Thyroid gland (tissue), 4 donors: ENCODE measurements around the gene MYADML2.

Experiments
- CTCF ChIP-seq, 6 experiments: fragments of 200-600 bp in 3 of 6; fragments of 450-650 bp in 3 of 6; sonication (generic) in 3 of 6; IDR thresholded peaks; one replicate each; pipeline ENCODE4 v1.5.1; 2016 to 2019; ENCODE audit warnings: antibody characterized with exemption in 6 of 6, mild to moderate bottlenecking in 2 of 6, inconsistent platforms in 1 of 6, moderate library complexity in 1 of 6
- POLR2A ChIP-seq, 2 donors: fragments of 450-650 bp; IDR thresholded peaks; one replicate each; pipeline ENCODE4 v1.6.1; 2017; ENCODE audit warnings: antibody characterized with exemption in 2 of 2, mild to moderate bottlenecking in 2 of 2, moderate library complexity in 1 of 2

GRCh38 chr17:81898029-81898866 lies 48.8 kb downstream of the MYADML2 start:
- no peak for TF ChIP-seq CTCF (IDR thresholded peaks at IDR 0.05)
- TF ChIP-seq POLR2A (IDR thresholded peaks at IDR 0.05), result no peak
